Dedifferentiated amniotic fluid mesenchymal stem cell (primary cell): ENCODE data around the gene FABP2.
A peak's percentile ranks its signal among the peaks of the same experiment; 100 is the strongest.
"Not testable (repeated sequence)": the region's sequence is repeated elsewhere in the genome, so short reads cannot be mapped to it uniquely, and the experiment has no call there.

Source experiments
- DNase-seq: peaks from one replicate; pipeline ENCODE4 v3.0.0-alpha.2; 2016; ENCODE audit errors: extremely low spot score

Gene FABP2

DNA sequence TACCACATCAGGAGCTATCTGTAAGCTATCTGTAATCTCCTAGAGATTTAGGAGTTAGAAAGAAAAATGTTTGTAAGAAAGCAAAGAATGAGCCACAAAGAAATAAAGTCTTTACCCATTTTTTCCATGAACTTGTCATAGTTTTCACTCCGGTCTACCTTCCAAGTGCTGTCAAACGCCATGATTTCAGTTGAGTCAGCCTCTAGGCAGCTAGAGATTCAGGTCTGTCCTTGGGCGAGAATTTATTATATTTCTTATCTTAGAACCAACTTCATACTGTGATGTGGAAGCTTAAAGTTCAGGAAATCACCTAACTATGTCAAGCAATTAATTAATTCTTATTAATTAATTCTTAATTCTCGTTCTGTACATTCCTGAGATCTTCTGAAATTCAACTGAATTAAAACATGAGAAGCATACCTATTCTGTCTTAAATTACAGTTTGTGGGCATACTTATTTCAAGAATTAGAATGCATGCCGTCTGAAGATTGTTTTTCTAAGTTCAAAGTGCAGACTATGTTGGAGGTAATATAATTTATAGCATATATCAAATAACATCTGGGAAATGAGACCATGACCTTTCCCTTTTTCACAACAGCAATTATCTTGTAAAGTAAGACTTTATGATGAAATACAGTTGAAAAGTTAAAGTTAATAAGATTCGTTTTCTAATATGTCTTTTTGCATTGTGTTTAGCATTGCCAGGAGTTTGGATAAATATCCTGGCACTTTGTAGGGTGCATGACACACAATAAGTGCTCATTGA, at the start of gene FABP2:
TSS of gene FABP2 (minus strand) at position 218 of the 767 bp plus-strand sequence. CDS start at position 182, 36 bp downstream.
- no peak for DNase-seq

DNA sequence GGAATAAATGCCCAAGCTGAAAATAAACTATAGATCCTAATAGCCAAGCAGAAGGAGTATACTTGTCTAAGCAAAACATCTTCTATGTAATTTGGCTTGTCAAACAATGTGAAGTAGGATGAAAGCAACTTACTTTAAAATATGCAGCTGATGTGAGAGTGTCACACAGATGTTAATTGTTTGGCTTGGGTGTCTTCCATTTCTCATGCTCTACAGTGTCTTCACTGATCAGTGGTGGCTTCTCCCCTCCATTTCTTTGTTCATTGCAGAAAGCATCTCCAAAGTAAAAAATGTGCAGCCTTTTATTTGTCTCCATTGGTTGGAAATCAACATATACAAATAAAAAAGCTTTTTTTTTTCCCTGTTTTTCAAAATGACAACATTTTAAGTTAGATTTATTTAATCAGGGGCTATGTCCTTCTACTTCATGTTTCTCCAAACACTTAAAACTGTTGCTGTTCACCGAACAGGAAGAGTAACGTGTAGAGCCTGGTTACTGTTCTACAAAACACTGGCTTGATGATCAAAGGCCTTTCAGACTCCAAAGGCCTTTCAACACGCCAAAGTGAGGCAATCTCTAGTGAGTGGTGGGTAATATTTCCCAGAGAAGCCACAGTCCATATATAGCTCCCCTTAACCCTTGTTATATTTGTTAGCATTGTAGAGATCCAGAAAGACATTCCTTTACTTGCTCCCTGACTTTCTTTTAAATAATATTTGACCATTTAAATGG, 49.2 kb upstream of the FABP2 start:
- DNase-seq, result not testable (repeated sequence)

DNA sequence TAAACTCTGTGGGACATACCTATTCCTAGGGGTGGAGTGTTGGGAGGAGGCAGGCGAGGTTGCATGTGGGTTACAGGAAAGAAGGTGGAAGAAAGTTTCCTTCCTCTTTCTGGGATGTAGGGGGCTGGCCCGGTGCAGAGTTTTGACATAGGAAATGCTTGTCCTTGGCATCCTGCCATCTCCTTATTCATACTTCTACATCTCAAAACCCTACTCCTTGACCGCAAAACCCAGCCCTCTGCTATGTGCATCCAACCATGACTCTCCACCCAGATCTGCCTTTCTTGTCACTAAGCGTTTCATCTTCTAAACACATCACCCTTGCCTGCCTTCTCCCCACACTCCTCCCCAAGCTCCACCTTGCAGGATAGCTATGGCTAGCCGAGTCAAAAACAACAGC, 48.5 kb upstream of the FABP2 start:
- not testable (repeated sequence) for DNase-seq

DNA sequence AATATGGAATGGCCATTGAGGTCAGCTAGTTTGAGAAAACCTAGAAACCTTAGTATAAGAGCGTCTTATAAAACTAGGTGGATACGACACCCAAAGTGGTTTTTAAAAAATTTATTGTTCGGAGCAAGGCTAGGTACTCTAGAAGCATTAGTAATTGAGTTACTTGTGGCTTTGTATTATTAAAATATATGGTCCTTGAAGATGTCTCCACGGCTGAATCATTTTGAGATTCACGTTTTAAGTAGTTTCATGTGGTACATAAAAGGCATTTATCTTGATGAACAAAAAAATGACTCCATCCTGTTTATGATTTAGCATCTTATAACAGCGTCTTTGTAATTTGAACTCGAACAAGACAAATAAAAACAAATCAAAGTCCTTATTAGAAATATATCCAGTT, 44.9 kb upstream of the FABP2 start:
- DNase-seq, result not testable (repeated sequence)

DNA sequence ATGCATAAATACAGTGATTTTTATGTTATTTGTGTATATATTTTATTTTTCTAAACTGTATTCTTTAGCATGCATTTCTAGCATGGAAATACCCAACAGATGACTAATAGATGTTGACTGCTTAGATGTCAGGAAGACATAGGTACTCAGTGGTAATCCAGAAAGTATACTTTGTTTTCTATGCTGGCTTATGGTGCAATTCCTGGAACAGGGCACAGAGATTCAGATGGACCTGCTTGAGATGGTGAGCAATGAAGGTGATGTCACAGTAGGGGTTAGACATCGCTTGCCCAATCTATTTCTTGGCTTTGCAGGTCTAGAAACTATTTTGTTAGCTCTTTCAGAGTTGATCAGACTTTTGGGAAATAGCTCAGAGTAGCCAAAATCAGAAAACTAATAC, 42.3 kb upstream of the FABP2 start:
- DNase-seq, result not testable (repeated sequence)

DNA sequence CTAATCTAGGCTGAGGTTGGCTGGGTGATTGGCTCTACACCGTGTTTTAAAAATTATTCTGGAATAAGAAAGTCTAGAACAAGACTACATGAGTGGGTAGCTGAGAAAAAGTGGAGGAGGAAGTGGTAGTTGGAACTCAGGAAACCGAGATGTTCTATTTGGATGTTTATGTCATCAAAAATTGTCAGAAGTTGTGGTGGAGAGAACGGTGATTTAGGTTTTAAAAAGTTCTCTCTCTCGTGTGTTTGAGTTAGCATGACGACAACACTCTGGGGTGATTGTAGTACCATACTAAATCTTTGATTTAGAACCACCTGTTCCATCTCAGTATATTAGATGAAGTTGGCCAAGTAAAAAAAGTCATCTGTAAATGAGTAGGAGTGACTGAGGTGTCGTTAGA, 41.4 kb upstream of the FABP2 start:
- not testable (repeated sequence) for DNase-seq

DNA sequence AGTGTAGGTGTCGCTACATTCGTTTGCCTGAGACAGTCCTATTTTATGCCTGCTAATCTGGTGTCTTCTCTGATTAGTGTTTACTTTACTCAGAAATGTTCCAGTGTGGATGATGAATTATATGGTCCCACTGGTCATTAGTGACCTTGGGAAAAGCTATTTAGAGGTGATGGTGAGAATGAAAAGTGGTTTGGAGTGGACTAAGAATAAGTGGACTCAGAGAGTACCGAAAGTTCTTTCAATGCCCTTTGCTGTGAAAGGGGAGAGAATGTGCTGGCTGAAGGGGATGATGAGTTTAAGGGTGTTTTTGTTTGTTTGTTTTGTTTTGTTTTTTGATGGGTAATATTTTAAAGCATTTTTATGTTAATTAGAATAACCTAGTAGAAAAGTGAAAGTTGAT, 40.5 kb upstream of the FABP2 start:
- DNase-seq, result not testable (repeated sequence)

DNA sequence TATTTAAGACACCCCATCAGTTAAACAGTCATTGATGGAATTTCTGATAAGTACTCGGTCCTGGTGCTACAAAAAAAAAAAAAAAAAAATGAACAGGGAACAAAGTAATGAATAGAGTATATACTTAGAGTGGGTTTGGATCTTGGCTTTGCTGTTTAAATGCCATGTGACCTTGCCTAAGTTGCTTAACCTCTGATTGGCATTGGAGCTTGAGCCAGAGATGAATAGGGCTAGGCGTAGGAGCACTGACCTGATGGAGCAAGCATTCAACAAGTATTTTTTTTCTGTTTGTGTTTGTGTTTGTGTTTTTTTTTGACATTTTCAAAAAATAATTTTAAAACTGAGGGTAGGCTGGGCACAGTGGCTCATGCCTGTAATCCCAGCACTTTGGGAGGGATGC, 37.9 kb upstream of the FABP2 start:
- DNase-seq, result not testable (repeated sequence)

DNA sequence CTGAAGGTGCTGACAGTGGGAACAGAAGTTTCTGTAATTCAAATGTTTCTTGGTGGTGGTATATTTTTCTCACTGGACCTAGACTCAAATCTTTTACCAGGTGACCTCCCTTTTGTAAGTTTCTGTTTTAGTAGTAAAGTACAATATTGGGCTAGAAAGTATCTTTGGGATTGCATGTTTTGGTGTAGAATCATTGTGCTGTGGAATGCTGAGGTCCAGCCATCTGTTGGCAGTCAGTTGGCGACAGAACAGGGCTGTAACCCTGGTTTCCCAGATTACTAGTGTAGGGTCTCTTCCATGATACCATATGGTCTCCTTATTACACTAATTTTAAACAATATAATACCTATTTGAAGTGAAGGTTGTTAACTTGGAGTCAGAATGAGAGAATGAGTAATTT, 34.9 kb upstream of the FABP2 start:
- not testable (repeated sequence) for DNase-seq

DNA sequence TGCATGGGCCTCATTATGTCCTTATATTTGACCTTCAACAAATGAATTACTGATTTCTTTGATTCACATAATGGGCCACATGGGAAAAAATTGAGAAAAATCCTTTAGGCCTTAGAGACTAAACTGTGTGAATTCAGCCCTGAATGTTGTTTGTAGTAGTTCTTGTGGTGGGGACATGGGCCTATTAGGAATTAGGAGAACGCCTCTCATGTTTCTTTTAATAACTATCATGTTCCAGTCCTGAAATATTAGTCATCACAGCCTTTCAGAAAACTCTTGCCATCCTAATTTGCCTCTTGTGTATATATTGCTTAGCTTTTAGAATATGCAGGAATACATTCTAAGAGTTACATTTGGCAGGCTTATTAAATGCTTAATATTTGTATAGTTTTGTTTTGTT, 34.1 kb upstream of the FABP2 start:
- DNase-seq, result not testable (repeated sequence)

DNA sequence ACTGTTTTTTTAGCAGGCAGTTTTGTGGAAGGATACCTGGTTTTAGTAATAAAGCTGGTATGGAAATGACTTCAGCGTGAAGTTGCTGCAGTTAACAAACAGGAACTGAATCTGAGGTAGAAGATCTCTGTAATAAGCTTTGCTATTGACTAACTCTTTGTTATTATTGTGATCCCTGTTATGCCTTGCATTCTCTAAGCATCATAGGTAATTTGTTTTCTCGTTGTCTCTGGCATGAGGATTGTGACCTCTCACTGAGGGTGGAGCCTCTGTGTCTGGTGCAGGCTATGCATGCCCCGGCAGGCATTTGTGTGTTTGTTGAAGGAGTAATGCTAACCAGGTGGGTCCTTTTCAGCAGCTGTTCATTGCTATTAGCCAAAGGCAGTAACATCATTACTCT, 31.4 kb upstream of the FABP2 start:
- DNase-seq, result not testable (repeated sequence)

DNA sequence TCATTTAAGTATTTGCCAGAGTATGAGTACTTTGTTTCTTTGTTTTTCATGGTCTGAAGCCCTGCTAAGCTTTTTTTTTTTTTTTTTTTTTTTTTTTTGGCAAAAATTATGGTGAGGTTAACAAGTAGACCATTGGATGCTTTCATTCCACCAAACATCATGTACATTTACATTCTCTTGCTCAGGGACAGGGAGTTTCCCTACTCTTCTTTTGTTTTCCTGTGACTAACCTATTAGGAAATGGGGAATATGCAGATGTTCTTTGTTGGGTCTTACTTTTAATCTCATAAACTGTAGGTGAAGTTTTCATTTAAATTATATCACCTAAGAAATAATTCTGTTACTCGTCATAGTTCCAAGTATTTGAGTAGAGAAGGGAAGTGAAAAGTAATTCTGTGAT, 26.2 kb upstream of the FABP2 start:
- not testable (repeated sequence) for DNase-seq

DNA sequence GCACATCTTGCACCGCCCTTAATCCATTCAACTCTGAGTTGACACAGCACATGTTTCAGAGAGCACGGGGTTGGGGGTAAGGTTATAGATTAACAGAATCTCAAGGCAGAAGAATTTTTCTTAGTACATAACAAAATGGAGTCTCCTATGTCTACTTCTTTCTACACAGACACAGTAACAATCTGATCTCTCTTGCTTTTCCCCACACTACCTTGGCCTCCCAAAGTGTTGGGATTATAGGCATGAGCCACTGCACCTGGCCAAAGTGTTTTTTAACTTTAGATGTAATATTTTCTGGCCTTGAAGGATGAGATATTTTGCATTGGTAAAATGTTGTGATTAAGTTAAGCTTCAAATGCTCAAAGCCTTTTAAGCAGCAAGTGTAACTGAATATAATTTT, 21.4 kb upstream of the FABP2 start:
- not testable (repeated sequence) for DNase-seq

DNA sequence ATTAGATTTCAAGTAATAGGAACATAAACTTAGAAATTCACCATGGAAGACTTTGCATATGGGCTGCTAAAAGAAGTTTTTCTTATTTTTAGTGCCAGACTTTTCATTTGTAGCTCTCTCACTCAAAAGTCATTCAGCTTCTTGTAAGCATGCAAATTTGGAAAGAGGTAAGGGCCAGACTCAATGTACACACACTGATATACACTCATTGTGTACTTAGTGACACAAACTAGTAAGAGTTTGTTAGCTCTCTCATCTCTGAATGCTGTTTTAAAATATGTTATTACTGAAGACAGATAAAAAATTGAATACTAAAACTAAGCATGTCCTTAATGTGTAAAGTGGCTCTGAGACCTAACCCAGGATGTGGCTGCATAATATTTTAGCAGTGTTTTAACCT, 18.0 kb upstream of the FABP2 start:
- not testable (repeated sequence) for DNase-seq

DNA sequence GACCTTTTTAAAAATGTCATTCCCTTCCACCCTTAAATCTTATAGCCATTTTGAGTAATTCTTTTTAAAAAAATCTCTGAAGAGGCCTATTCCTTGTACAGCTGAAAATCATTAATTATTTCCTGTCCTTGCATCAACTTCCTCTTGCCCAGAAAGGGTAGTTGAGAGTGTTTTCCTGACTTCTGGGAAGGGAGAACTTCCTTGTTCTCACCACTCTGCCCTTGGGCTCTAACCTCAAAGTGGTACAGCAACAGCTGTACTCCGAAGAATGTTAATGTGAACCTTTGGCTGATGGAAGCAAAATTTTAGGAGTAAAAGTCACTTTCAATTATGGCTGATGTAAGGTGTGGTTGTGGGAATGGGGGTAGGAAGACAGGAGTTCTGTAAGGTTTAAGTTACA, 15.1 kb upstream of the FABP2 start:
- DNase-seq, result peak; percentile 64

DNA sequence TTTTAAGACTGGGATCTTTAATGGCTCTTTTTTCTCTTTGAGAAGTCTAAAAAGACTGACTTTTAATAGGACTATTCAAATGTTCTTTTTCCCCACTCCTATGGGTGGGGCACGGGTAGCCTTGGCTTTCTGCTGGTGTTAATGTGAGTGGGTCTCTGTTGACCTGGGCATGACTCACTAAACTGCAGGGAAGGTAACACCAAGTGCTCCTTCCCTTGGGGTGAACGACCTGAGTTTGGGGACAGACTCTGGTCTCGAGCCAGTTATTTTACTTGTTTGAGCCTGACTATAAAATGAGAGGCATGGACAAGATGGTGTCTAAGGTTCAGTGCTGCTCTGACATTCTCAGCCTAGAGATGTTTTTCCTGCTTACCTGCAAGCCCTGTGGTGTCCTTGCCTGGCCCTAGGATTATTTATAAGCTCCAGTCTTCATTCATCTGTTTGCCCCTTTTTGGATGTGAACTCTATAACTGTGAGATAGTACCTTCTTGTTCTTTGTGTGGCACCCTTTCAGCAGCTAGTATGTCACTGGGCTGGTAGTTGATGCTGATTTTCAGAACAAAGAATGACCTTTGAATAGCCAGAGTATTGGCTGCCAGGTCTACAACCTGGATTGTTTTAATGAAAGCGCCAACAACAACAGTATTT, 14.5 kb upstream of the FABP2 start:
- DNase-seq, result not testable (repeated sequence)

DNA sequence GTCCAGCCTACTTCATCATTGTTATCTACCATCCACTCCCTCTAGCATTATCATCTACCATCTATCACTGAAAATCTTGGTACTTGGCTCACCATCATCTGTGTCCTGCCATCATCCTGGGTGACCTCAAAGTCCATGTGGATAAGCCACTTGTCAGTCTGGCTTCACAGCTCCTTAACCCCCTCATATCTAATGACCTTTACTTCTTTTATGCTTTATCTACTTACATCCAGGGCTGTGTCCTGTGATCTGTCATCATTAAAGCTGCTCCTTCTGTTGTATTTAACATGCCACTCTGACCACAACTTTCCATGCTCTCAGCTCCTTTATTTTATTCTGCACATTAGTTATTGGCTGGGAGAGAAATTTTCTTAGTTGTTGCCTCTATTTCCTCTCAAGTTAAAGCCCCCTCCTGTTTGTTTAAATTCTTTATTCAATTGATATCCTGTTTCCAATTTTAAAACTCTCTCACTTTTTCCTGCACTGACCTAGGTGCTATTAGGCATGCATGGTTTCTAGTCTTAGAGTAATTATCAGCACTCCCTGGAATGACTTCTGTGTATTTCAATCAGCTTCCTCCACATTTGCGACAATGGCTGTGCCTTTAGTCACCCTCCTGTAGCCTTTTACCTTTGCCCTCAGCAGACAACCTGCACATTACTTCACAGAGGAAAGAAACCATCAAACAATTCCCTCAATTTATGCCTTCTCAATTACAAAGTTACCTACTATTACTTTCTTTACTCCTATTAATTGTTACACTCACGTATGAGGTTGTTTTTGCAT, 8.1 kb upstream of the FABP2 start:
- DNase-seq, result no peak

DNA sequence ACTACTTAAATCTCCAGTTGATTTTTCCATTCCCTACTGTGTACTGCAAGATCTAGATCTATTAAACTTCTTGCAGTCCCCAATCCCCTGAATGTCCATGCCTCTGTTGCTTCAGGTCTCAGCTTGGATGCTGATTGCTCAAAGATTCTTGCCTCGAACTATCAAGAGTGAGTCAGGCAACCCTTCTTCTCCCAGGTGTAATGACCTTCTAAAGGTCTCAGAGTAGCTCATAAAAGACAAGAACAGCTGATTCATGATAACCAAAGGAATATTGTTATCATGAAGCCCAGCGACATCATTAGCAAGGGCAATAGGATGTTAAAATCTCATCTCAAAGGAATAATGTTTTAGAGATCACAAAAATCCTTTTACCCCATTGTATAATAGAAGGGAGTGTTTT, 6.8 kb upstream of the FABP2 start:
- DNase-seq, result no peak

DNA sequence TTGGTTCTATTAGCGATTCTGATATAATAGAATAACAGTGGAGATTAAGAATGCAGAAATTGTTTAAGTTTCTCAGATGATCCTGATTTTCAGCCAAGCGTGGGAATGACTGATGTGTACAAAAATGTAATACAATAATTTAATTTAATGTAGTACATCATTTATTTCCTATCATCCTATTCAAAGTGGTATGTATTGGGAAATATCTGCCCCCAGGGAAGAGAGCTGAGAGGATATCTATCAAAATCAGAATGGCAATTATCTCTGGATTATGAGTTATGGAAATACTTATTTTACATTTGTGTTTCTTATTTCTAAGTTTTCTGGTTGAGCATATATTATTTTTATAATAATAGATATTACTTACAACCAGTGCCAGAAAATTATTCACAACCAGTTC, 3.9 kb downstream of the FABP2 start:
- no peak for DNase-seq

DNA sequence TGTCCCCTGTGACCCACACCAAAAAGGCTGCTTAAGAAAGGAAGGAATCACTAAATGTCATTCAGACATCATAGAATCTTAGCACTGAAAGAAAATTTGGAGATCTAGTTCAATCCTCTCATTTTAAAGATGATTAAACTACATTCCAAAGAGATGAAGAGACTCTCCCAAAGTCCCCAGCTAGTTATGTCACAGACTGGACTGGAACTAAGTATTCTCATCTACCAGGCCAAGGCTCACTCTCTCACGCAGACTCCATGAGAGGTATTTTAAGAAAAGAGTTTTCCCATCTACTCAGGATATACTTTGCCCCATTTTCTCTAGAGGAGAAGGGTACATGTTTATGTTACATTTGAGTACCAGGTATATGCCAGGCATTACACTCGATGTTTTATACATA, 6.9 kb downstream of the FABP2 start:
- DNase-seq, result peak; percentile 55

DNA sequence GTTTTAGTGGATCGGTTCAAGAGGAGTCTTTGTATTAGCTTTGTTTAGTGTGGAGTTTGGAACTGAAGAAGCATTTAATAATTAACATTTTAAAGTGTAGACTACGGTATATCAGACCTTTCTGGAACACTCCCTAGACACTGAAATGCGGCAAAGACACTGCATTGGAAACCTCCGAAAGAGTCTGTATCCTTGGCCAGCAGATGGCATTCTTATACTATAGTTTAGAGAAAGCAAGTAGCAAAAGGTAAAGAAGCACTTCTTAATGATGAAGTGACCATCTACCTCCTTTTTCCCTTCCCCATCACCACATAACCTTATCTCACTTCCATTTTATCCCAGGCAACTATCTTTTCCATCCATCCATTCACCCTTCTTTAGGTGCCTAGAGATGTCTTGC, 7.6 kb downstream of the FABP2 start:
- peak; percentile 72 for DNase-seq

DNA sequence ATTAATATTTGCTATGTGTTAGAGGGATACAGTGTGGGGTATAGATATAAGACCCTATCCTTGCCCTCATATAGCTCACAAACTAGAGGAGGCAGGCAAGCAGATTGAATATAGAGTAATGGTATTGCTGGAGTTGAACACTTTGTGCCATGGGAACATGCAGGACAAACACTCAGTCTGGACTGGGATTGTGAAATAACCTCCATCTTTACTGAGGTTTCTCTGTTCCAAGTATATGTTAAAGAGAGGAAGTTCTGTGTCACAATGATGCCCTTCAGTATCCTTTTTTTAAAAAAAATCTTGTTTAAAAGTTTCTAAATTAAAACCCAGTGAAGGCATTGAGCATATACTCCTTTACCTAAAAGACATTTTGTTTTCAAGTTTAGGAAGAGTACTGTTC, 8.7 kb downstream of the FABP2 start:
- DNase-seq, result no peak
